Tibial nerve (tissue), 4 donors: ENCODE data around the gene DENND4C. TPM values are rescaled to one million over a fixed set of nuclear protein-coding genes. Genes with fewer than 3 reads are reported as not detected.

ENCODE experiments used
- DNase-seq, 2 donors: peaks; one replicate each; pipeline ENCODE4 v3.0.0-alpha.2; 2019; ENCODE audit warnings: low spot score in 2 of 2
- H3K27ac ChIP-seq, 4 donors: fragments of 200-600 bp; sonication (generic) in 3 of 4; one replicate each; pipeline ENCODE4 v1.5.1; 2017 to 2019; ENCODE audit warnings: mild to moderate bottlenecking in 1 of 4
- H3K27me3 ChIP-seq, 2 donors: fragments of 200-600 bp; sonication (generic) in 1 of 2; one replicate each; pipeline versions ENCODE4 v1.5.1 to v1.6.0; 2017 to 2019
- H3K36me3 ChIP-seq, 3 donors: fragments of 200-600 bp; sonication (generic); one replicate each; pipeline ENCODE4 v1.5.1; 2018 to 2019
- H3K4me1 ChIP-seq, 4 donors: fragments of 200-600 bp; sonication (generic) in 3 of 4; one replicate each; pipeline ENCODE4 v1.5.1; 2017 to 2019
- H3K4me3 ChIP-seq, 4 donors: fragments of 200-600 bp; sonication (generic) in 3 of 4; one replicate each; pipeline ENCODE4 v1.5.1; 2017 to 2019; ENCODE audit warnings: mild to moderate bottlenecking in 1 of 4, moderate library complexity in 1 of 4
- H3K9me3 ChIP-seq, 4 donors: fragments of 200-600 bp; sonication (generic) in 3 of 4; one replicate each; pipeline ENCODE4 v1.5.1; 2017 to 2019
- CTCF ChIP-seq, 5 experiments: fragments of 200-600 bp in 3 of 5; fragments of 450-650 bp in 2 of 5; sonication (generic) in 3 of 5; IDR thresholded peaks; one replicate each; pipeline ENCODE4 v1.5.1; 2016 to 2019; ENCODE audit warnings: antibody characterized with exemption in 5 of 5, mild to moderate bottlenecking in 3 of 5, moderate library complexity in 2 of 5
- EP300 ChIP-seq, 2 donors: sonication (generic); formaldehyde crosslinking; IDR thresholded peaks; one replicate each; pipeline ENCODE4 v1.6.1; 2017; ENCODE audit warnings: antibody characterized with exemption in 2 of 2, mild to moderate bottlenecking in 1 of 2
- POLR2A ChIP-seq, 2 donors: fragments of 450-650 bp; IDR thresholded peaks; one replicate each; pipeline ENCODE4 v1.6.1; 2017; ENCODE audit warnings: antibody characterized with exemption in 2 of 2, mild to moderate bottlenecking in 2 of 2, moderate library complexity in 2 of 2
- WGBS, 2 donors: methylation state at CpG; one replicate each; pipeline ENCODE4 v1.1.5; 2018; 5-methylcytosine and 5-hydroxymethylcytosine counted together
- total RNA-seq, 4 donors: library from RNA; depleted of rRNA; stranded (reverse); fragments of >200 nt; gene quantifications; one replicate each; pipeline ENCODE4 v1.1.0, GENCODE V29; 2016

DENND4C gene
- total RNA-seq, 4 donors from 2014 or later: 60.4 to 102 (median 72.5) TPM

DNA sequence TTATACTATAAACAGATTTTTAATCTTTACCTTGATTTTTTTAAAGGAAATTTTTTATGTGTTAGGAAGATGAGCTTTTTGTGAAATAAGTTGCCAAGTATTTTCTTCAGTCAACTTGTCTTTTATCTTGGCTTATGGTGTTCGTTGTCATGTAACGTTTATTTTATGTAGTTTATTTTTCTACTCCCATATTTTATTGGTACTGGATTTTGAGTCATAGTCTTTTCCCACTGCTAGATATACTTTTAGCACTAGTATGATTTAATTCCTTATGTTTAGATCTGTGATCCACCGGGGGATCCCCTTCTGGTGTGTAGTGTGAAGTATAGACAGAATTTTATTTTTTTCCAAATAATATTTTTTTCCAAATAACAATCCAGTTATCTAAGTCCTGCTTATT lies 54.2 kb downstream of the DENND4C start:
- no peaks in the 10 kb centered on the region for H3K27me3 ChIP-seq
- no peak overlapping the region for H3K27ac ChIP-seq
- no peaks in the 10 kb centered on the region for H3K9me3 ChIP-seq
- TF ChIP-seq POLR2A (IDR thresholded peaks at IDR 0.05) (no peak), EP300 (IDR thresholded peaks at IDR 0.05) (no peak), CTCF (IDR thresholded peaks at IDR 0.05) (no peak)
- peaks cover 0 to 40% (median 17%) of the 10 kb centered on the region in 4 donors for H3K4me1 ChIP-seq
- H3K4me3 ChIP-seq: no peak overlapping the region
- no peak for DNase-seq
- H3K36me3 ChIP-seq: peaks cover 0 to 5% (median 0%) of the 10 kb centered on the region in 3 donors
- WGBS, 2 donors: 69 to 74% methylated on average over 3 of the region's 3 CpGs

DNA sequence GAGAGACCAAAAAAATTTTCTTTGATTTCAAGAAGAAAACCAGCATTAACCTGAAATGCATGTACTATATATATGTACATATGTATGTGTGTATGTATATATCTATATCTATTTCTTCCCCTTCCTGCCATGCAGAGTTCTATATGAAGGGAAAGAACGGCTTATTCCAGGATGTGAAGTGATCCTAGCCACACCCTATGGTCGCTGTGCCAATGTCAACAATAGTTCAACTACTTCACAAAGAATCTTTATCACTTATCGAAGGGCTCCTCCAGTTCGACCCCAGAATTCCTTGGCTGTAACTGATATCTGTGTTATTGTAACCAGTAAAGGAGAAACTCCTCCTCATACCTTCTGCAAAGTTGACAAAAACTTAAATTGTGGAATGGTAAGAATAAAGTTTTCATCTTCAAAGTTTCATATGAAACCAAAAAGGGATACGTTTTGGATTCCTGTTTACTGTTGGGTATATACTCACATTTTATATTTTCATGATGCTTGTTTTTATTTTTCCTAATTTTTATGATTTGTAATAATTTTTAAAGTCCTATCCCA lies 56.2 kb downstream of the DENND4C start:
- peaks cover 0 to 40% (median 17%) of the 10 kb centered on the region in 4 donors for H3K4me1 ChIP-seq
- TF ChIP-seq POLR2A (IDR thresholded peaks at IDR 0.05): no peak
- no peak for TF ChIP-seq EP300 (IDR thresholded peaks at IDR 0.05)
- no peak for TF ChIP-seq CTCF (IDR thresholded peaks at IDR 0.05)
- no peak overlapping the region for H3K4me3 ChIP-seq
- no peak for DNase-seq
- H3K9me3 ChIP-seq: no peaks in the 10 kb centered on the region
- H3K27ac ChIP-seq: no peak overlapping the region
- WGBS, 2 donors: 25 to 26% methylated on average over 5 of the region's 5 CpGs
- H3K36me3 ChIP-seq: peaks cover 0 to 20% (median 0%) of the 10 kb centered on the region in 3 donors
- H3K27me3 ChIP-seq: no peaks in the 10 kb centered on the region

DNA sequence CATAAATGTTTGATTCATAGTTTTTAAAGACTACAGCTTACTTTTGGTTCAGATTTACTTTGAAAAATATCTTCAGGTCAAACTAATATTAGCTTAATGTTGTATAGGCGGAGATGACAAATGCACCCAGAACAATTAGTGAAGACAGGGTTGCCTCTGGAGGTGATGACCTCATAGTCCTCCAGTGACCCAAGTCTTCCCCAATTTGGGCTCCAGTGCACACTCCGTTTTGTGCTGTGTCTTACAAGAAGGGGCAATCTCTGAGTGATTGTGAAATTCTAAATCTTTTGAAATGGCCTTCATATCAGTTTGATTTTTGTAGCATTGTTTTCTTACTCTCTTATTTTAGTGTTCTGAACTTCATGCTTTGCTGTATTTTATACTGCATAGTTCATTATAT lies 57.6 kb downstream of the DENND4C start:
- no peaks in the 10 kb centered on the region for H3K9me3 ChIP-seq
- no peaks in the 10 kb centered on the region for H3K27me3 ChIP-seq
- no peak for TF ChIP-seq EP300 (IDR thresholded peaks at IDR 0.05)
- TF ChIP-seq POLR2A (IDR thresholded peaks at IDR 0.05): no peak
- no peak for TF ChIP-seq CTCF (IDR thresholded peaks at IDR 0.05)
- peaks cover 0 to 32% (median 7%) of the 10 kb centered on the region in 3 donors for H3K36me3 ChIP-seq
- no peak overlapping the region for H3K27ac ChIP-seq
- H3K4me1 ChIP-seq: peaks cover 0 to 40% (median 17%) of the 10 kb centered on the region in 4 donors
- no peak for DNase-seq
- H3K4me3 ChIP-seq: no peak overlapping the region
- 78 to 81% methylated on average over 2 of the region's 2 CpGs for WGBS, 2 donors

- Histone ChIP-seq H3K4me1 (peaks cover 0 to 33% (median 11%) of the 10 kb centered on the region in 4 donors), H3K4me3 (no peak overlapping the region), H3K27me3 (no peaks in the 10 kb centered on the region), H3K27ac (no peak overlapping the region), H3K36me3 (peaks cover 0 to 46% (median 7%) of the 10 kb centered on the region in 3 donors), H3K9me3 (no peaks in the 10 kb centered on the region)
- DNase-seq: no peak
- TF ChIP-seq EP300 (IDR thresholded peaks at IDR 0.05) (no peak), CTCF (IDR thresholded peaks at IDR 0.05) (no peak), POLR2A (IDR thresholded peaks at IDR 0.05) (no peak)
Measured at GRCh38 chr9:19290103-19290502, 59.6 kb downstream of the DENND4C start.

DNA sequence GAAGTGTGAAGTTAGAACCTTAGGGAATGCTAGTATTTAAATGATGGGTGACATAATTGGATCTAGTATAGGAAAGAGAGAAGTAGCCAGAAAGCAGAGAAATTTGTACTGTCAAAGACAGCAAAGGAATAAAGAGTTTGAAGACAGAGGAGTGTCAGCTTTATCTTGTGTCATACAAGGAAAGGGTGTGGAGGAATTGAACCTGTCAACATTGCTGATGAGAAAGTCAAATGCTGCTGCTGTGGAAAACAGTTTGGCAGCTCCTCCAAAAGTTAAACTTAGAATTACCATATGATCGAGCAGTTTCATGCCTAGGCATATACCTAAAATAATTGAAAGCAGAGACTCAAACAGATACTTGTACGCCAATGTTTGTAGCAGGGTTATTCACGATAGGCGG lies 63.7 kb downstream of the DENND4C start:
- H3K27me3 ChIP-seq: no peaks in the 10 kb centered on the region
- 94 to 95% methylated on average over 4 of the region's 4 CpGs for WGBS, 2 donors
- no peaks in the 10 kb centered on the region for H3K4me1 ChIP-seq
- no peak overlapping the region for H3K27ac ChIP-seq
- H3K4me3 ChIP-seq: no peak overlapping the region
- TF ChIP-seq CTCF (IDR thresholded peaks at IDR 0.05) (no peak), POLR2A (IDR thresholded peaks at IDR 0.05) (no peak), EP300 (IDR thresholded peaks at IDR 0.05) (no peak)
- no peak for DNase-seq
- peaks cover 0 to 68% (median 7%) of the 10 kb centered on the region in 3 donors for H3K36me3 ChIP-seq
- no peaks in the 10 kb centered on the region for H3K9me3 ChIP-seq
